Stimulated activated CD4-positive, alpha-beta T cell treated with anti-CD3 and anti-CD28 coated beads, Interleukin-1b, Interleukin-23, amount 100 ng/mL, for 1 hour (primary cell): Measurements from ENCODE around the gene LRRC75A.

Source experiments
- DNase-seq, 2 donors: peaks; one replicate each; pipeline ENCODE4 v3.0.0-alpha.2; 2020; ENCODE audit warnings: low read depth in 2 of 2

The LRRC75A gene

GRCh38 chr17:16493531-16494046 is 1.6 kb upstream of the LRRC75A start:
- no peak for DNase-seq

- DNase-seq: no peak
Observed at GRCh38 chr17:16492613-16493530, 879 bp upstream of the LRRC75A start.

- DNase-seq: no peak
Observed at GRCh38 chr17:16491131-16491702, 776 bp downstream of the LRRC75A start.

GRCh38 chr17:16489431-16489830 is 2.6 kb downstream of the LRRC75A start:
- no peak for DNase-seq

- DNase-seq: no peak
Observed at GRCh38 chr17:16488968-16489337, 3.0 kb downstream of the LRRC75A start.

- DNase-seq: no peak
Observed at GRCh38 chr17:16488186-16488967, 3.6 kb downstream of the LRRC75A start.

GRCh38 chr17:16486373-16487250 is 5.4 kb downstream of the LRRC75A start:
- DNase-seq: no peak

- DNase-seq: no peak
Observed at GRCh38 chr17:16484445-16485175, 7.4 kb downstream of the LRRC75A start.

GRCh38 chr17:16483021-16483645 is 8.9 kb downstream of the LRRC75A start:
- no peak for DNase-seq

- no peak for DNase-seq
Observed at GRCh38 chr17:16482253-16482652, 9.7 kb downstream of the LRRC75A start.

GRCh38 chr17:16480995-16481394 is 11.0 kb downstream of the LRRC75A start:
- DNase-seq: no peak

- DNase-seq: no peak
Observed at GRCh38 chr17:16479264-16479663, 12.7 kb downstream of the LRRC75A start.

GRCh38 chr17:16478649-16479048 is 13.3 kb downstream of the LRRC75A start:
- DNase-seq: no peak

GRCh38 chr17:16477666-16478065 is 14.3 kb downstream of the LRRC75A start:
- DNase-seq: no peak

- no peak for DNase-seq
Observed at GRCh38 chr17:16477255-16477654, 14.7 kb downstream of the LRRC75A start.

- DNase-seq: no peak
Observed at GRCh38 chr17:16475179-16475704, 16.8 kb downstream of the LRRC75A start.

GRCh38 chr17:16474012-16474725 is 17.8 kb downstream of the LRRC75A start:
- DNase-seq: no peak

GRCh38 chr17:16473044-16474011 is 18.7 kb downstream of the LRRC75A start:
- DNase-seq: no peak
